Heart right ventricle (tissue), 16 donors: ENCODE results near the gene CEBPA. TPM values are rescaled to one million over a fixed set of nuclear protein-coding genes. Genes with fewer than 3 reads are reported as not detected.

Source experiments
- ATAC-seq, 8 donors: fragments of 200-7000 bp; cut with Tn5 transposase; one replicate each; pipeline ENCODE4 v1.9.1; 2020; ENCODE audit warnings: mild to moderate bottlenecking in 8 of 8, moderate library complexity in 8 of 8, moderate number of reproducible peaks in 1 of 8
- DNase-seq, 2 donors: peaks; one replicate each; pipeline ENCODE4 v3.0.0-alpha.2; 2020
- H3K27ac ChIP-seq, 10 donors: fragments of 200-600 bp; sonication (generic) in 2 of 10; one replicate each; pipeline versions ENCODE4 v1.5.0 to v1.8.0; 2020 to 2022; ENCODE audit warnings: mild to moderate bottlenecking in 3 of 10
- H3K27me3 ChIP-seq, 7 donors: fragments of 200-600 bp; one replicate each; pipeline ENCODE4 v1.8.0; 2021 to 2022; ENCODE audit warnings: mild to moderate bottlenecking in 2 of 7
- H3K36me3 ChIP-seq, 9 donors: fragments of 200-600 bp; sonication (generic) in 1 of 9; one replicate each; pipeline versions ENCODE4 v1.5.0 to v1.8.0; 2020 to 2022; ENCODE audit warnings: mild to moderate bottlenecking in 2 of 9
- H3K4me1 ChIP-seq, 9 donors: fragments of 200-600 bp; sonication (generic) in 1 of 9; one replicate each; pipeline versions ENCODE4 v1.5.0 to v1.8.0; 2020 to 2022; ENCODE audit warnings: mild to moderate bottlenecking in 4 of 9
- H3K4me3 ChIP-seq, 10 donors: fragments of 200-600 bp; sonication (generic) in 2 of 10; one replicate each; pipeline versions ENCODE4 v1.5.0 to v1.8.0; 2020 to 2022; ENCODE audit warnings: mild to moderate bottlenecking in 7 of 10, moderate library complexity in 2 of 10
- H3K9me3 ChIP-seq, 11 donors: fragments of 200-600 bp in 10 of 11; sonication (generic) in 2 of 11; one replicate each; pipeline versions ENCODE4 v1.5.0 to v1.8.0; 2013 to 2022; ENCODE audit warnings: mild to moderate bottlenecking in 2 of 11, control low read depth in 1 of 11, moderate library complexity in 1 of 11
- WGBS, 2 donors: extraction: QIAGEN DNeasy Blood & Tissue Kit; methylation state at CpG; one replicate each; pipeline ENCODE4 v1.1.7; 2013; ENCODE audit warnings: inconsistent platforms in 1 of 2; 5-methylcytosine and 5-hydroxymethylcytosine counted together
- intact Hi-C, 10 donors: fragments of 100-400 bp; cut with DNase I; formaldehyde crosslinking; loops; one replicate each; pipeline versions ENCODE4 v1.11.1 to v1.14.2; 2022
- polyA plus RNA-seq, 2 donors: library from polyadenylated mRNA; stranded (reverse); fragments of 200-250 nt; gene quantifications; one replicate each; pipeline ENCODE4 v1.2.3, GENCODE V29; 2013
- total RNA-seq, 10 donors: library from RNA; stranded (reverse); fragmentation: NEBNext Ultra II Directional in 3 of 10; extraction: Animal tissue kit (Norgen Biotek cat#: 25700) in 3 of 10; gene quantifications; one replicate each; pipeline versions ENCODE4 v1.2.1 to v1.2.4, GENCODE V29; 2021 to 2023
- TF ChIP-seq, protein P1 (sequence below), 9 donors: fragments of 200-600 bp; sonication (generic) in 2 of 9; IDR thresholded peaks; one replicate each; pipeline versions ENCODE4 v1.5.0 to v1.8.0; 2021 to 2022; ENCODE audit warnings: antibody characterized with exemption in 9 of 9, mild to moderate bottlenecking in 5 of 9, moderate library complexity in 1 of 9
- donor health status: Arrhythmogenic right ventricular cardiomyopathy.
- donor health status: ischemic (EF 13 %, LVEDD 7.1; RV severe dilation, severe dysfunction).
- donor health status: healthy with polysubstance abuse.
- donor health status: DM: no; HTN: yes; CAD: no.
- donor health status: DM: no; HTN: no; CAD: no.
- donor health status: ischemic (EF 25% LVEDD 6.9; RV normal size, moderate dysfunction).
- donor health status: ischemic (EF 25% LVEDD 5.7; RV mildly dilated, moderate dysfunction).
- donor health status: healthy.
- donor health status: DM: yes; HTN: yes; CAD: no.
- donor health status: Ischemic cardiomyopathy.
- donor health status: ischemic (EF 35%, LVEDD 5.7; RV mildly dilated, moderate dysfunction).
- donor health status: nonischemic (EF 11% LVEDD 7.7; RV severe dilation, severe dysfunction).
- donor health status: DM: yes; HTN: yes; CAD: no.
- donor health status: PGD.
- donor health status: ischemic (EF 29% LVEDD 5.4; RV normal size, mild dysfunction).
- donor health status: nonischemic (EF 23%, LVEDD 6.1; RV moderate dilation, normal function).

The CEBPA gene
- total and polyA plus RNA-seq, 12 donors: 0.71 to 7.7 (median 3.5) TPM

DNA sequence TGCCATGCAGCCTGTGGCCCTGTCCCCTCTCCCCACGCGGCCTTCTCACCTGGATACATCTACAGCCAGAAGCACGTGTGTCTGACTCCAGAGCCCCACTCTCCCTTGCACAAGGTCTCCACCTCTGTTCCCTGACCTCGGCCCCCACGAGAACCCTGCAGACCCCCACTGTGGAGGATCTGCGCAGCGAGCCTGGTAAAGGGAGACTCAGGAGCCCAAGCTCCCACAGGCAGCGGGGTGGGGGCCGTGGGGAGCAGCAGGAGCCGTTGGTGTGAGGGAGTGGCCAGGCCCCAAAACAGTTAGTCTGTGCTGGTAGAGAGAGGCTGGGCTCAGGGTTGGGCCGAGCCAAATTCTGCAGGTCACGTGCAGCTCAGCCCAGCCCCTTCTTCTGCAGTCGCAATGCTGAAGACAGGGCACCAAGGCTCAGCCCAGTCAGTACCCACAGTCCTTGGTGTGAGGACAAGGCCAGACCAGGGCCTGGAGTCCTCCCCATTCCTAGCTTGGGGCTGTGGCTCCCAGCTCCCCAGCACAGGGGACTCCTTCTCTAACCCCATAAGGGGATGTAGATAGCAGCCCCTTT lies 48.0 kb downstream of the CEBPA start:
- H3K4me3 ChIP-seq: no peak overlapping the region
- DNase-seq (no peak), ATAC-seq (no peak)
- H3K9me3 ChIP-seq: peaks cover 0 to 17% (median 4%) of the 10 kb centered on the region in 11 donors
- peaks cover 0 to 35% (median 30%) of the 10 kb centered on the region in 7 donors for H3K27me3 ChIP-seq
- intact Hi-C loops: no loop called here
- no peak overlapping the region for H3K27ac ChIP-seq
- peaks cover 0 to 15% (median 0%) of the 10 kb centered on the region in 9 donors for H3K4me1 ChIP-seq
- 64 to 77% methylated on average over 13 of the region's 13 CpGs for WGBS, 2 donors
- H3K36me3 ChIP-seq: no peaks in the 10 kb centered on the region
- TF ChIP-seq, protein P1, sequence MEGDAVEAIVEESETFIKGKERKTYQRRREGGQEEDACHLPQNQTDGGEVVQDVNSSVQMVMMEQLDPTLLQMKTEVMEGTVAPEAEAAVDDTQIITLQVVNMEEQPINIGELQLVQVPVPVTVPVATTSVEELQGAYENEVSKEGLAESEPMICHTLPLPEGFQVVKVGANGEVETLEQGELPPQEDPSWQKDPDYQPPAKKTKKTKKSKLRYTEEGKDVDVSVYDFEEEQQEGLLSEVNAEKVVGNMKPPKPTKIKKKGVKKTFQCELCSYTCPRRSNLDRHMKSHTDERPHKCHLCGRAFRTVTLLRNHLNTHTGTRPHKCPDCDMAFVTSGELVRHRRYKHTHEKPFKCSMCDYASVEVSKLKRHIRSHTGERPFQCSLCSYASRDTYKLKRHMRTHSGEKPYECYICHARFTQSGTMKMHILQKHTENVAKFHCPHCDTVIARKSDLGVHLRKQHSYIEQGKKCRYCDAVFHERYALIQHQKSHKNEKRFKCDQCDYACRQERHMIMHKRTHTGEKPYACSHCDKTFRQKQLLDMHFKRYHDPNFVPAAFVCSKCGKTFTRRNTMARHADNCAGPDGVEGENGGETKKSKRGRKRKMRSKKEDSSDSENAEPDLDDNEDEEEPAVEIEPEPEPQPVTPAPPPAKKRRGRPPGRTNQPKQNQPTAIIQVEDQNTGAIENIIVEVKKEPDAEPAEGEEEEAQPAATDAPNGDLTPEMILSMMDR (IDR thresholded peaks at IDR 0.05): no peak

DNA sequence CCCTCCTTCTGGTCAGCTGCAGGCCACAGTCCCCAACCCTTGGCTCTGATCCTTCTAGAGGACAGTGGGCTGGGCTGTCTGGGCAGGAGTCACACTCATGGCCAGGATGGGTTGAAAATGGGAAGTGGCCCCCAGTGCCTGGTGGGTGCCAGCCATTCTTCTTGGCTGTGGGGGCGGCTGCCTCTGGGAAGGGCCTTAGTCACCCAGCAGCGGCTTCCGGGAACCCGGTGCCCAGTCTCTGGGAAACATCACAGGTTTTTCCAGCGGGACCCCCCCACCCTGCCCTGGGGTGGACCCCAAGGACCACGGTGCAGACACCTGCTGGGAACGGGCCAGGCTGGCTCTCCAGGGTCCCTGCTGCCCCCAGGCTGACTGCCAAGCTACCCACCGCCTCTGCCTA lies 49.4 kb downstream of the CEBPA start:
- Histone ChIP-seq H3K36me3 (no peaks in the 10 kb centered on the region), H3K27me3 (peaks cover 0 to 35% (median 30%) of the 10 kb centered on the region in 7 donors), H3K9me3 (peaks cover 0 to 7% (median 4%) of the 10 kb centered on the region in 11 donors), H3K4me3 (no peak overlapping the region), H3K27ac (no peak overlapping the region), H3K4me1 (peaks cover 0 to 23% (median 0%) of the 10 kb centered on the region in 9 donors)
- intact Hi-C loops: no loop called here
- DNase-seq (no peak), ATAC-seq (peak in 3 of 8 donors; percentile 14 to 46 (median 21))
- 73 to 83% methylated on average over 6 to 8 of the region's 8 CpGs for WGBS, 2 donors
- TF ChIP-seq, protein P1 (IDR thresholded peaks at IDR 0.05): no peak

DNA sequence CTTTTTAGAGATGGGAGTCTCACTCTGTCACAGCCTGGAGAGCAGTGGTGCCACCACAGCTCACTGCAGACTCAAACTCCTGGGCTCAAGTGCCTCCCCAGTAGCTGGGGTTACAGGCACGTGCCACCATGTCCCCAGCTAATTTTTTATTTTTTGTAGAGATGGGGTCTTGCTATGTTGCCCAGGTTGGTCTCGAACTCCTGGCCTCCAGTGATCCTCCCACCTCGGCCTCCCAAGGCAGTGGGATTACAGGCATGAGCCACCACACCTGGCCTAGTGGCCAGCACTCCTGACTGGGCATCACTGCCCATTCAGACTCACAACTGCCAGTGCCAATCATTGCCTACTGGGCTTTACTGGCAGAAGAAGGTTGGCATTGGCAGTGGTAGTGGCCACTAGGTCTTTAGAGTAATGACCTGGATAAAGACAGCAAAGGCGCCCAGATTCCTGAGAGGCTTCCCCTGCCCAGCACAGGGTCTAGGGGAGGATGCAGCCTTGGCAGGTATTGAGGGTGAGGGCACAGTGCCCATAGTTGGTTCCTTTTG lies 49.8 kb downstream of the CEBPA start:
- H3K36me3 ChIP-seq: no peaks in the 10 kb centered on the region
- peaks cover 0 to 23% (median 0%) of the 10 kb centered on the region in 9 donors for H3K4me1 ChIP-seq
- no peak overlapping the region for H3K4me3 ChIP-seq
- no peak overlapping the region for H3K27ac ChIP-seq
- intact Hi-C loops: no loop called here
- H3K9me3 ChIP-seq: peaks cover 0 to 2% (median 0%) of the 10 kb centered on the region in 11 donors
- peaks cover 0 to 35% (median 30%) of the 10 kb centered on the region in 7 donors for H3K27me3 ChIP-seq
- TF ChIP-seq, protein P1 (IDR thresholded peaks at IDR 0.05): no peak
- WGBS, 2 donors: 82 to 93% methylated on average over 4 of the region's 4 CpGs
- DNase-seq (no peak), ATAC-seq (no peak)

DNA sequence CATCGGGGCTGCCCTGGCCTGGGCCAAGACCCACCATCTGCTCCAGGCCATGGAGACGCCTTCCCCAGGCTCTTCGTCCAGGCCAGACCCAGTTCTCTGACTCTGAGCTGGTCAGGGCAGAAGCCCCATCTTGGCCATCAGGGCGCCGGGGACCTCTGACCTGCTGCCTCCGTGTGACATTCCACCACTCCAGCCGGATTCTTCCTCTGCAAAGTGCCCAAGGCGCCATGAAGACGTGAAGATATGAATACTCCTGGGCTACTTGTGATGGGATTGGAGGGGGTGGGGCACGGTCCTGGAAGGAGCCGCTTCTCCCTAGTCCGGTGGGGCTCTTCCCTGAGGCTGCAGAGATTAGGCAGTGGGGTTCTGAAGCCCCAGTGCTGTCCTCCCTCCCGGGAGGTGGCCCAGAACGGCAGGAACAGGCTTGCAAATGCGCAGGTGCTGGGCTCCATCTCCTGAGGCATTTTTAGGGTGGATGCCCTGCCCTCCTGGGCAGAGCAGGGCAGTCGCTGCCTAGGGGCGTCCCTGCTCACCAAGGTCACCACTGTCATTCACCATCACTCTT lies 50.7 kb downstream of the CEBPA start:
- H3K4me3 ChIP-seq: no peak overlapping the region
- TF ChIP-seq, protein P1 (IDR thresholded peaks at IDR 0.05): no peak
- DNase-seq (no peak), ATAC-seq (no peak)
- intact Hi-C loops: no loop called here
- no peak overlapping the region for H3K27ac ChIP-seq
- H3K27me3 ChIP-seq: peaks cover 0 to 35% (median 30%) of the 10 kb centered on the region in 7 donors
- 62 to 69% methylated on average over 17 of the region's 17 CpGs for WGBS, 2 donors
- peaks cover 0 to 23% (median 0%) of the 10 kb centered on the region in 9 donors for H3K4me1 ChIP-seq
- no peaks in the 10 kb centered on the region for H3K9me3 ChIP-seq
- H3K36me3 ChIP-seq: no peaks in the 10 kb centered on the region
